ENCODE results near the gene SERPINB6.

SERPINB6 gene

GRCh38 chr6:2990932-2991506 lies 19.7 kb upstream of the SERPINB6 start:
- TF ChIP-seq POLR2A (IDR thresholded peaks at IDR 0.05; ENCODE audit: low read length) (no peak), GATA1 (IDR thresholded peaks at IDR 0.05; ENCODE audit: low read depth, low read length) (no peak)
- no peak for DNase-seq

DNA sequence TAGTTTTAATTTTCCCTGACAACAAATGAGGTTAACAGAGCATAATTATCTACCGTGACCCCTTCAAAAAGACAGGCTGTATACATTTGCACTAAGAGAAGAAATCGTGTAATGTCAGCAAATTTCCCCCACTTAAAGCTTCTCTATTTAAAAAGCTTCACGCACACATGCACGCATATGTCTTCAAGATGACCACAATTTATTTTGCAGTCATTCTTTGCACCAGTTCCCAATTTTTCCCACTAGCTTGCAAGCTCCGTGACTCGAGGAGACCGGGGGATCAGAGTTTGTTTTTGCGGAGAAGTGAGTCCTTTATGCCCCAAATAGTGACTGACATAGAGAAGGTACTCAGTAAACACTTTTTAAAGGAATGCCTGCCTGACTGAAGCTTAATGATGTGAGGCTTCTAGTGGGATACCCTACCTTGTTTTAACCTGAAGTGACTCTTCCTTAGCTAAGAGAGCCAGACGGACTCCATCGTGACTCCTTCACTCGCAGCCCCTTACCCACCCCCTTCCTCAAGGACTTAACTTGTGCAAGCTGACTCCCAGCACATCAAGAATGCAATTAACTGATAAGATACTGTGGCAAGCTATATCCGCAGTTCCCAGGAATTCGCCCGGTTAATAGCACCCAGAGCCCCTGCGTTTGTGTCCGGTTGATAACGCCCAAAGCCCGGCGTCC lies 19.0 kb upstream of the SERPINB6 start:
- DNase-seq, result peak; percentile 76 to 84
- TF ChIP-seq POLR2A (IDR thresholded peaks at IDR 0.05; ENCODE audit: low read length) (no peak), GATA1 (IDR thresholded peaks at IDR 0.05; ENCODE audit: low read depth, low read length) (no peak)

DNA sequence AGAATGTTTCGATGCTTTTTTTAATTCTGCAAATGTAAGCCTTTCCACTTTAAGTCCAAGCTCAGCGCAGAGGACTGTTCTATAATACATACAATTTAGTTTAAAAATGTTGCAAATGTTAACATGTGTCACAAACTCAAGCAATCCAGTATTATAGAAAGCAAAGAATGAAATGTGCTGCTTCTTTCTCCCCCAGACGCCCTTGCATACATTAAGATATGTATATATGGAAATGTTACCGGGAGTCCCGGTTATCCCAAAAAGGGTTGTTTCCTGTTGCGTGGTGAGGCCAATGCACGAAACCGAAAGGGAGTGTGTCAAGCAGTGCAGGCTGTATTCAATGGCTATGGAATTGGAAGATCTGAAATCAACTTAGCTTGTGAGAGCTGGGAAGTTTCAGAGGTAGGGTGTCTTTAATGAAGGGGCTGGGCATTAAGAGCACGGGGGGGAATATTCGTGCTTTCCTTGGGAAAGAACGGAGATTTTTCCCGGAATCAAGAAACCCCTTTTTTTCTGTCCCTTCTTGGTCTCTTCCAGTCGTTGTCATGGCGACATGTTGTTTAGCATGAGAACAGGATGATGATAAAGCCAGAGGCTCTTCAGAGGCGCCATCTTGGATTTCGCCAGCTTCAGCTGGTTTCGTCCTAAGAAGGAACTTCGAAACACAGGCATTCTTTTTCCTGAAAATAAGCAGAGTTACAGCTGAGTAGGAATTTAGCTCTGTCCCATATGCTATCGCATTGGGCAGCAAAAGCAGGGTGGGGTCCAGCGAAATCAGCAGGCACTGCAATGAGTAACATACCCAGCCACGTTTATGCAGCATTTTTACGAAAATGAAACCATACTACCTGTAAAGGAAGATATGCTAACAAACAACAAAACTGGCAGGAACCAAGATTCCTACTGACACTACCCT lies 18.2 kb upstream of the SERPINB6 start:
- TF ChIP-seq POLR2A (IDR thresholded peaks at IDR 0.05; ENCODE audit: low read length) (peak; percentile 93), GATA1 (IDR thresholded peaks at IDR 0.05; ENCODE audit: low read depth, low read length) (no peak)
- DNase-seq, result peak; percentile 95 to 96

DNA sequence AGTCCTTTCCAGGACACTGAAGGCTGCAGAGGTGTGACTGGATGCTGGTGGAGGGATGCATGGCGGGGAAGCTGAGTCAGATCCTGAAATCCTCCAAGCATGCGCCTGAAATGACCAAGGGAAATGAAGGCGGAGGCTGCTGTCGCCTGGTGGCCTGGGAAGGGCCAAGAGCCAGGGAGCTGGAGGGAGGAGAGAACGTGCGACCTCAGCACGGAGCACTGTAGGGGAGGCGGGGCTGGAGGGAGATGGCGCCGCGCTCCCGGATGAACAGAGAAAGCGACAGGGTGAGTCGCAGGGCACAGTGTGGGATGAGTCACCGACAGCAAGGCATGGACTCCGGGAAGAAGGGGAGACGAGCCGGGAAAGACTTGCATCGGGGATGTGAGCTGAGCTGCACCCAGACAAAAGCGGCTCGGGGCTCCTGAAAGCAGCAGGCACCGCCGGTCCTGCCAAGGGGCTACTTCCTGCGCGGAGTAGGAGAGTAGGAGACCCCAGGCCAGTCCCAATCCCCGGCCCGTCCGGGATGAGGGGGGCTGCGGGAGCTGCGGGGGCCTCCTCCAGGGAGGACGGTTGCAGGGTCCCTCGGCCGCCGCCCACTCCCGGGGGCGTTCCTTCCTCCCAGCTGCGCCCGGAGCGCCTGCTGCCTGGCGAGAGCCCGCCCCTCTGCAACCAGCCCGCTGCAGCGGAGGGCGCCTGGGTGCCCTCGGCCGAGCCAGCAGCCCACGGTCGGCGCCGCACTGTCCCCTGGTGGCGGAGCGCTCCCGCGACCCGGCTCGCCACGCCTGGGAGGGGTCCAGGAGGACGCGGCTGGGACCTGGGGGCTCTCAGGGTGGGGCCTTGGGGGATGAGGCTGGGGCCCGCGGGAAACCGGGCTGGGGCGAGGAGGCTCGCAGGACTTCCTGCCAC lies 17.3 kb upstream of the SERPINB6 start:
- DNase-seq, result peak; percentile 87 to 90
- TF ChIP-seq POLR2A (IDR thresholded peaks at IDR 0.05; ENCODE audit: low read length), result no peak
- TF ChIP-seq GATA1 (IDR thresholded peaks at IDR 0.05; ENCODE audit: low read depth, low read length), result no peak

DNA sequence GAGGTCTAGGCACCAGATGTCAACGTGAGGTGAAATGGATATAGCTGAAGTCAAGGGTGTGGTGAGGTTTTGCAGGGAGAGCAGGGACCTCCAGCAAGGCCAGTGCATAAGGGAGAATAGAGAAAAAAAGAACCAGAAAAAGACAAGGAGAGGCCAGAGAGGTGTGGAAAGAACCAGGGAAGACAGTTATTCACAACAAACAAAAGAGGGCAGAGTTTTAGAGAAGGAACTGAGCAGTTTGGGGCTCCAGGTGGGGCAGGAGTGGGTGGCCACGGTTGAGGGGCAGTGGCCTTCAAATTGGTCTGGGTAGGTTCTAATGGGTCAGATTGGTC lies 16.7 kb upstream of the SERPINB6 start:
- no peak for TF ChIP-seq GATA1 (IDR thresholded peaks at IDR 0.05; ENCODE audit: low read depth, low read length)
- no peak for TF ChIP-seq POLR2A (IDR thresholded peaks at IDR 0.05; ENCODE audit: low read length)
- no peak for DNase-seq

DNA sequence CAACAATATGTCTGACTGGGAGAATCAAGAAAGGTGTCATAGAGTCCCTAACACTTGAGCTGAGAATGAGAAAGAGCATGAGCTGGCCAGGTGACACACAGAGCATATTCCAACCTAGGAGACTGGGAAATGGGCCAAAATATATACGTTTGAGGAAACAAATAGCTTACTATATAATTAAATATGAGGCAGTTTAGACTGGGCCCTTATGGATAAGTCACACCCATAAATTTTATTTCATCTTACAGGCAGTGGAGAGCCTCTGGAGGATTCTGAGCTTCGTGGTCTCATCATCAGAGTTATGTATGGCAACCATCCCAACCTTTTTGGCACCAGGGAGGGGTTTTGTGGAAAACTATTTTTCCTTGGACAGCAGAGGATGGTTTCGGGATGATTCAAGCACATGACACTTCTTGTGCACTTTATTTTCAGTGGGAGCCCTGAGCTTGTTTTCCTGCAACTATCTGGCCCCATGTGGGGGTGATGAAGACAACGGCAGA lies 15.4 kb upstream of the SERPINB6 start:
- DNase-seq, result no peak

GRCh38 chr6:2984738-2985406 lies 13.5 kb upstream of the SERPINB6 start:
- DNase-seq, result no peak
- no peak for TF ChIP-seq POLR2A (IDR thresholded peaks at IDR 0.05; ENCODE audit: low read length)
- no peak for TF ChIP-seq GATA1 (IDR thresholded peaks at IDR 0.05; ENCODE audit: low read depth, low read length)

More for the DNA sequence above, 15.4 kb upstream of the SERPINB6 start:
- TF ChIP-seq GATA1 (IDR thresholded peaks at IDR 0.05; ENCODE audit: low read depth, low read length) (no peak), POLR2A (IDR thresholded peaks at IDR 0.05; ENCODE audit: low read length) (no peak)

GRCh38 chr6:2982426-2983117 lies 11.2 kb upstream of the SERPINB6 start:
- TF ChIP-seq POLR2A (IDR thresholded peaks at IDR 0.05; ENCODE audit: low read length), result no peak
- no peak for TF ChIP-seq GATA1 (IDR thresholded peaks at IDR 0.05; ENCODE audit: low read depth, low read length)
- DNase-seq, result no peak

DNA sequence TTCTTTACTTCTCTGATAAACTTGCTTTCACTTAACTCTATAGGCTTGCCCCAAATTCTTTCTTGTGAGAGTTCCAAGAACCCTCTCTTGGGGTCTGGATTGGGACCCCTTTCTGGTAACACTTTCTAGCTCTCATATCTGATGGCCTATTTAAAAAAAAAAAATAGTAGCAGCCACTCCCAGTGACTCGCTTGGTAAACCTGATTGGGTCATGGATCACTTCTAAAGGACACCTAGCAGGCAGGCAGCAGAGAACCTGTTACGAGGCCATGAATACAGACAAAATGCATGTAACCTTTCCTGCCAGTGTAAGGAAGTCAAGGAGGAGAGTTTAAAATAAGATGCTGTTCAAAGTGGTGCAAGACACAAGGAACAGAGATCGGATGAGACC lies 9.1 kb upstream of the SERPINB6 start:
- TF ChIP-seq GATA1 (IDR thresholded peaks at IDR 0.05; ENCODE audit: low read depth, low read length), result no peak
- TF ChIP-seq POLR2A (IDR thresholded peaks at IDR 0.05; ENCODE audit: low read length), result no peak
- DNase-seq, result peak in 1 of 2 experiments; percentile 50

GRCh38 chr6:2979819-2980464 lies 8.6 kb upstream of the SERPINB6 start:
- no peak for TF ChIP-seq POLR2A (IDR thresholded peaks at IDR 0.05; ENCODE audit: low read length)
- TF ChIP-seq GATA1 (IDR thresholded peaks at IDR 0.05; ENCODE audit: low read depth, low read length), result no peak
- DNase-seq, result peak; percentile 74 to 76

DNA sequence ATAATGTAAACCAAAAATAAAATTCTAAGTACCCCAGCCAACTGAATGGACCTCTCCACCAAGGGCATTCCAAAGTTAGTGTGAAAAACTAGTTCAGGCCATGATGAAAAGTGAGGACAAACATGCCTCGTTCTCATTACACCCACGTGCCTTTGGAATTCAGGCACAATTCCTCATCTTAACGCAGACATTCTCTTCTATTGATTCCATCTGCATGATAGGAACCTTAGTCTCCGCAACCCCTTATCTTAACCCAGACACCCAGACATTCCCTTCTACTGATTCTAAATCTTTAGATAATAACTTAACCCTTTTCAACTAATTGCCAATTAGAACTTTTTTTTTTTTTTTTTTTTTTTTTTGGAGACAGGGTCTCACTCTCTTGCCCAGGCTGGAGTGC lies 7.6 kb upstream of the SERPINB6 start:
- peak in 1 of 2 experiments; percentile 24 for DNase-seq
- no peak for TF ChIP-seq GATA1 (IDR thresholded peaks at IDR 0.05; ENCODE audit: low read depth, low read length)
- no peak for TF ChIP-seq POLR2A (IDR thresholded peaks at IDR 0.05; ENCODE audit: low read length)

All from erythroblast (primary cell).